Measurements from ENCODE around the gene PDE11A.

PDE11A gene

GRCh38 chr2:177668617-177669016 lies 404.0 kb downstream of the PDE11A start:
- ATAC-seq, result no peak
- TF ChIP-seq OSR1 (CRISPR knock-in tag; IDR thresholded peaks at IDR 0.05), result no peak
- TF ChIP-seq ZNF565 (CRISPR knock-in tag; conservative IDR thresholded peaks at IDR 0.05; ENCODE audit: low read depth), result no peak
- TF ChIP-seq, protein P1, sequence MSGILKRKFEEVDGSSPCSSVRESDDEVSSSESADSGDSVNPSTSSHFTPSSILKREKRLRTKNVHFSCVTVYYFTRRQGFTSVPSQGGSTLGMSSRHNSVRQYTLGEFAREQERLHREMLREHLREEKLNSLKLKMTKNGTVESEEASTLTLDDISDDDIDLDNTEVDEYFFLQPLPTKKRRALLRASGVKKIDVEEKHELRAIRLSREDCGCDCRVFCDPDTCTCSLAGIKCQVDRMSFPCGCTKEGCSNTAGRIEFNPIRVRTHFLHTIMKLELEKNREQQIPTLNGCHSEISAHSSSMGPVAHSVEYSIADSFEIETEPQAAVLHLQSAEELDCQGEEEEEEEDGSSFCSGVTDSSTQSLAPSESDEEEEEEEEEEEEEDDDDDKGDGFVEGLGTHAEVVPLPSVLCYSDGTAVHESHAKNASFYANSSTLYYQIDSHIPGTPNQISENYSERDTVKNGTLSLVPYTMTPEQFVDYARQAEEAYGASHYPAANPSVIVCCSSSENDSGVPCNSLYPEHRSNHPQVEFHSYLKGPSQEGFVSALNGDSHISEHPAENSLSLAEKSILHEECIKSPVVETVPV (CRISPR knock-in tag; IDR thresholded peaks at IDR 0.05), result no peak
- TF ChIP-seq ZFP3 (CRISPR knock-in tag; IDR thresholded peaks at IDR 0.05), result no peak

GRCh38 chr2:177667626-177668025 lies 405.0 kb downstream of the PDE11A start:
- TF ChIP-seq OSR1 (CRISPR knock-in tag; IDR thresholded peaks at IDR 0.05) (no peak), ARNTL (CRISPR knock-in tag; IDR thresholded peaks at IDR 0.05; ENCODE audit: borderline replicate concordance, low read depth) (no peak), ZFP30 (CRISPR knock-in tag; IDR thresholded peaks at IDR 0.05) (no peak), BACH2 (CRISPR knock-in tag; IDR thresholded peaks at IDR 0.05; ENCODE audit: borderline replicate concordance) (no peak)
- ATAC-seq, result no peak

GRCh38 chr2:177666408-177666807 lies 406.2 kb downstream of the PDE11A start:
- TF ChIP-seq GLIS3 (CRISPR knock-in tag; IDR thresholded peaks at IDR 0.05), result no peak
- no peak for TF ChIP-seq ZC3H10 (CRISPR knock-in tag; IDR thresholded peaks at IDR 0.05)
- TF ChIP-seq CSDC2 (CRISPR knock-in tag; IDR thresholded peaks at IDR 0.05), result no peak
- TF ChIP-seq ARNTL (CRISPR knock-in tag; IDR thresholded peaks at IDR 0.05; ENCODE audit: borderline replicate concordance, low read depth), result no peak
- TF ChIP-seq ZFP30 (CRISPR knock-in tag; IDR thresholded peaks at IDR 0.05), result no peak
- TF ChIP-seq, protein P2, sequence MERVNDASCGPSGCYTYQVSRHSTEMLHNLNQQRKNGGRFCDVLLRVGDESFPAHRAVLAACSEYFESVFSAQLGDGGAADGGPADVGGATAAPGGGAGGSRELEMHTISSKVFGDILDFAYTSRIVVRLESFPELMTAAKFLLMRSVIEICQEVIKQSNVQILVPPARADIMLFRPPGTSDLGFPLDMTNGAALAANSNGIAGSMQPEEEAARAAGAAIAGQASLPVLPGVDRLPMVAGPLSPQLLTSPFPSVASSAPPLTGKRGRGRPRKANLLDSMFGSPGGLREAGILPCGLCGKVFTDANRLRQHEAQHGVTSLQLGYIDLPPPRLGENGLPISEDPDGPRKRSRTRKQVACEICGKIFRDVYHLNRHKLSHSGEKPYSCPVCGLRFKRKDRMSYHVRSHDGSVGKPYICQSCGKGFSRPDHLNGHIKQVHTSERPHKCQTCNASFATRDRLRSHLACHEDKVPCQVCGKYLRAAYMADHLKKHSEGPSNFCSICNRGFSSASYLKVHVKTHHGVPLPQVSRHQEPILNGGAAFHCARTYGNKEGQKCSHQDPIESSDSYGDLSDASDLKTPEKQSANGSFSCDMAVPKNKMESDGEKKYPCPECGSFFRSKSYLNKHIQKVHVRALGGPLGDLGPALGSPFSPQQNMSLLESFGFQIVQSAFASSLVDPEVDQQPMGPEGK (CRISPR knock-in tag; IDR thresholded peaks at IDR 0.05; ENCODE audit: borderline replicate concordance), result no peak
- no peak for TF ChIP-seq TOX (CRISPR knock-in tag; IDR thresholded peaks at IDR 0.05; ENCODE audit: borderline replicate concordance)
- TF ChIP-seq SNAI2 (CRISPR knock-in tag; IDR thresholded peaks at IDR 0.05), result no peak
- TF ChIP-seq OSR1 (CRISPR knock-in tag; IDR thresholded peaks at IDR 0.05), result no peak
- TF ChIP-seq ZNF70 (CRISPR knock-in tag; IDR thresholded peaks at IDR 0.05), result no peak
- TF ChIP-seq RARB (CRISPR knock-in tag; IDR thresholded peaks at IDR 0.05), result no peak
- TF ChIP-seq ISL1 (CRISPR knock-in tag; IDR thresholded peaks at IDR 0.05), result no peak
- no peak for TF ChIP-seq ZNF565 (CRISPR knock-in tag; conservative IDR thresholded peaks at IDR 0.05; ENCODE audit: low read depth)
- no peak for TF ChIP-seq CREB5 (CRISPR knock-in tag; IDR thresholded peaks at IDR 0.05; ENCODE audit: low read depth)
- no peak for TF ChIP-seq ZNF8 (CRISPR knock-in tag; IDR thresholded peaks at IDR 0.05)
- ATAC-seq, result no peak

GRCh38 chr2:177665948-177666347 lies 406.6 kb downstream of the PDE11A start:
- no peak for ATAC-seq
- TF ChIP-seq OSR1 (CRISPR knock-in tag; IDR thresholded peaks at IDR 0.05) (no peak), ZNF565 (CRISPR knock-in tag; conservative IDR thresholded peaks at IDR 0.05; ENCODE audit: low read depth) (no peak), ARNTL (CRISPR knock-in tag; IDR thresholded peaks at IDR 0.05; ENCODE audit: borderline replicate concordance, low read depth) (no peak), GLIS3 (CRISPR knock-in tag; IDR thresholded peaks at IDR 0.05) (no peak), PPARA (CRISPR knock-in tag; IDR thresholded peaks at IDR 0.05; ENCODE audit: borderline replicate concordance) (no peak), ZFP3 (CRISPR knock-in tag; IDR thresholded peaks at IDR 0.05) (no peak), ZNF8 (CRISPR knock-in tag; IDR thresholded peaks at IDR 0.05) (no peak), TSHZ2 (CRISPR knock-in tag; IDR thresholded peaks at IDR 0.05) (no peak), ZNF70 (CRISPR knock-in tag; IDR thresholded peaks at IDR 0.05) (no peak), RARB (CRISPR knock-in tag; IDR thresholded peaks at IDR 0.05) (no peak), TOX (CRISPR knock-in tag; IDR thresholded peaks at IDR 0.05; ENCODE audit: borderline replicate concordance) (no peak), ZC3H10 (CRISPR knock-in tag; IDR thresholded peaks at IDR 0.05) (no peak), BACH2 (CRISPR knock-in tag; IDR thresholded peaks at IDR 0.05; ENCODE audit: borderline replicate concordance) (no peak), POU6F1 (CRISPR knock-in tag; IDR thresholded peaks at IDR 0.05; ENCODE audit: borderline replicate concordance, low read depth) (no peak), ESRRG (CRISPR knock-in tag; IDR thresholded peaks at IDR 0.05) (no peak), SNAI2 (CRISPR knock-in tag; IDR thresholded peaks at IDR 0.05) (no peak), ISL1 (CRISPR knock-in tag; IDR thresholded peaks at IDR 0.05) (no peak)
- TF ChIP-seq, protein P1 (CRISPR knock-in tag; IDR thresholded peaks at IDR 0.05), result no peak
- TF ChIP-seq, protein P2 (CRISPR knock-in tag; IDR thresholded peaks at IDR 0.05; ENCODE audit: borderline replicate concordance), result no peak
